Measurements from ENCODE around the gene SERPINA6. TPM values are rescaled to one million over a fixed set of nuclear protein-coding genes. Genes with fewer than 3 reads are reported as not detected.

The SERPINA6 gene
- total RNA-seq, 6 experiments from 2014 or later: not detected

GRCh38 chr14:94368243-94368590 is 45.1 kb upstream of the SERPINA6 start:
- H3K4me1 Mint-ChIP-seq (ENCODE audit: low read depth): peaks cover 9% of the 10 kb centered on the region
- no peak overlapping the region for H3K4me3 Mint-ChIP-seq
- H3K27me3 Mint-ChIP-seq (ENCODE audit: insufficient read depth): no peaks in the 10 kb centered on the region; the same call in none of the 2 replicates
- TF ChIP-seq CTCF (IDR thresholded peaks at IDR 0.05): no peak
- H3K27ac Mint-ChIP-seq: no peak overlapping the region
- H3K9me3 Mint-ChIP-seq: peaks cover 12% of the 10 kb centered on the region
- DNase-seq: no peak
- no peaks in the 10 kb centered on the region for H3K36me3 Mint-ChIP-seq (ENCODE audit: low read depth)

- Mint-ChIP-seq H3K27me3 (ENCODE audit: insufficient read depth) (no peaks in the 10 kb centered on the region; the same call in none of the 2 replicates), H3K4me1 (ENCODE audit: low read depth) (peaks cover 3% of the 10 kb centered on the region; the same call in 1 of the 2 replicates), H3K4me3 (no peak overlapping the region), H3K27ac (no peak overlapping the region), H3K36me3 (ENCODE audit: low read depth) (no peaks in the 10 kb centered on the region), H3K9me3 (peaks cover 16% of the 10 kb centered on the region)
- no peak for DNase-seq
- TF ChIP-seq CTCF (IDR thresholded peaks at IDR 0.05): no peak
These were observed 44.5 kb upstream of the SERPINA6 start for GRCh38 chr14:94367347-94368242.

GRCh38 chr14:94366146-94366915 is 43.2 kb upstream of the SERPINA6 start, which contains the start of gene SERPINA2:
TSS of gene SERPINA2 (minus strand) at chr14:94366698.
- Mint-ChIP-seq H3K4me1 (ENCODE audit: low read depth) (no peaks in the 10 kb centered on the region), H3K4me3 (no peak within 1 kb of the TSS), H3K36me3 (ENCODE audit: low read depth) (no peaks in the 10 kb centered on the region), H3K9me3 (peaks cover 12% of the 10 kb centered on the region), H3K27ac (no peak within 1 kb of the TSS), H3K27me3 (ENCODE audit: insufficient read depth) (peaks cover 2% of the 10 kb centered on the region)
- DNase-seq: no peak
- TF ChIP-seq CTCF (IDR thresholded peaks at IDR 0.05): no peak

GRCh38 chr14:94365624-94366023 is 42.5 kb upstream of the SERPINA6 start:
- Mint-ChIP-seq H3K9me3 (peaks cover 7% of the 10 kb centered on the region), H3K4me1 (ENCODE audit: low read depth) (no peaks in the 10 kb centered on the region), H3K4me3 (no peak overlapping the region), H3K27ac (no peak overlapping the region), H3K36me3 (ENCODE audit: low read depth) (no peaks in the 10 kb centered on the region), H3K27me3 (ENCODE audit: insufficient read depth) (peaks cover 3% of the 10 kb centered on the region)
- no peak for TF ChIP-seq CTCF (IDR thresholded peaks at IDR 0.05)
- no peak for DNase-seq

GRCh38 chr14:94364964-94365363 is 41.8 kb upstream of the SERPINA6 start:
- no peak for DNase-seq
- no peaks in the 10 kb centered on the region for H3K36me3 Mint-ChIP-seq (ENCODE audit: low read depth)
- peaks cover 6% of the 10 kb centered on the region; the same call in 1 of the 2 replicates for H3K9me3 Mint-ChIP-seq
- H3K4me1 Mint-ChIP-seq (ENCODE audit: low read depth): no peaks in the 10 kb centered on the region
- no peak for TF ChIP-seq CTCF (IDR thresholded peaks at IDR 0.05)
- peaks cover 5% of the 10 kb centered on the region for H3K27me3 Mint-ChIP-seq (ENCODE audit: insufficient read depth)
- H3K27ac Mint-ChIP-seq: no peak overlapping the region
- H3K4me3 Mint-ChIP-seq: no peak overlapping the region

Data from HFFc6 (cell line).